GM18520 (cell line): ENCODE measurements around the gene CMYA5.

Experiments used
- ATAC-seq: cut with Tn5 transposase; IDR thresholded peaks from one replicate; pipeline ENCODE4 v1.9.1; 2021; ENCODE audit not compliant: unreplicated experiment

The CMYA5 gene

GRCh38 chr5:79793304-79793703 lies 103.7 kb downstream of the CMYA5 start:
- ATAC-seq, result no peak

GRCh38 chr5:79793722-79794121 lies 104.1 kb downstream of the CMYA5 start:
- ATAC-seq, result no peak

- no peak for ATAC-seq
Measured at GRCh38 chr5:79794347-79794746, 104.7 kb downstream of the CMYA5 start.

- ATAC-seq, result no peak
Measured at GRCh38 chr5:79795764-79796398, 106.2 kb downstream of the CMYA5 start.

GRCh38 chr5:79798893-79799590 lies 109.4 kb downstream of the CMYA5 start:
- ATAC-seq, result no peak

- no peak for ATAC-seq
Measured at GRCh38 chr5:79800979-79801827, 111.6 kb downstream of the CMYA5 start.

GRCh38 chr5:79802406-79802805 lies 112.8 kb downstream of the CMYA5 start:
- no peak for ATAC-seq

GRCh38 chr5:79803007-79803406 lies 113.4 kb downstream of the CMYA5 start:
- ATAC-seq, result no peak

GRCh38 chr5:79806741-79807140 lies 117.1 kb downstream of the CMYA5 start:
- ATAC-seq, result no peak

GRCh38 chr5:79809743-79810142 lies 120.1 kb downstream of the CMYA5 start:
- ATAC-seq, result no peak

- ATAC-seq, result no peak
Measured at GRCh38 chr5:79811081-79811480, 121.4 kb downstream of the CMYA5 start.

- no peak for ATAC-seq
Measured at GRCh38 chr5:79811904-79812303, 122.3 kb downstream of the CMYA5 start.

- ATAC-seq, result no peak
Measured at GRCh38 chr5:79814699-79815098, 125.1 kb downstream of the CMYA5 start.

GRCh38 chr5:79816014-79816413 lies 126.4 kb downstream of the CMYA5 start:
- no peak for ATAC-seq

- no peak for ATAC-seq
Measured at GRCh38 chr5:79820648-79821047, 131.0 kb downstream of the CMYA5 start.

GRCh38 chr5:79824444-79824843 lies 134.8 kb downstream of the CMYA5 start:
- ATAC-seq, result no peak

- ATAC-seq, result no peak
Measured at GRCh38 chr5:79825802-79826201, 136.2 kb downstream of the CMYA5 start.

- no peak for ATAC-seq
Measured at GRCh38 chr5:79827159-79827629, 137.6 kb downstream of the CMYA5 start.

GRCh38 chr5:79829260-79829659 lies 139.6 kb downstream of the CMYA5 start:
- ATAC-seq, result no peak

GRCh38 chr5:79831381-79832309 lies 142.0 kb downstream of the CMYA5 start:
- no peak for ATAC-seq

GRCh38 chr5:79832911-79833310 lies 143.3 kb downstream of the CMYA5 start:
- ATAC-seq, result no peak
